Thyroid gland (tissue), 4 donors: ENCODE data around the gene ESPNL. TPM values are rescaled to one million over a fixed set of nuclear protein-coding genes. Genes with fewer than 3 reads are reported as not detected.
A peak's percentile ranks its signal among the peaks of the same experiment; 100 is the strongest.

Experiments used
- DNase-seq, 2 donors: peaks; one replicate each; pipeline ENCODE4 v3.0.0-alpha.2; 2019
- H3K27ac ChIP-seq, 3 donors: fragments of 200-600 bp; sonication (generic); 1 replicate in 2 of 3; 2 replicates in 1 of 3; pipeline ENCODE4 v1.5.1; 2016 to 2019; ENCODE audit warnings: mild to moderate bottlenecking in 1 of 3, moderate library complexity in 1 of 3
- H3K27me3 ChIP-seq: fragments of 200-600 bp; sonication (generic); one replicate; pipeline ENCODE4 v1.5.1; 2019
- H3K36me3 ChIP-seq, 2 donors: fragments of 200-600 bp; sonication (generic); one replicate each; pipeline ENCODE4 v1.5.1; 2016 to 2019
- H3K4me1 ChIP-seq, 2 donors: fragments of 200-600 bp; sonication (generic); one replicate each; pipeline ENCODE4 v1.5.1; 2017 to 2019
- H3K4me3 ChIP-seq, 3 donors: fragments of 200-600 bp; sonication (generic); replicated peaks in 1 of 3; 1 replicate in 2 of 3; 2 replicates in 1 of 3; pipeline ENCODE4 v1.5.1; 2016; ENCODE audit warnings: mild to moderate bottlenecking in 1 of 3
- H3K9me3 ChIP-seq: fragments of 200-600 bp; sonication (generic); one replicate; pipeline ENCODE4 v1.5.1; 2017
- POLR2A ChIP-seq, 2 donors: fragments of 450-650 bp; IDR thresholded peaks; one replicate each; pipeline ENCODE4 v1.6.1; 2017; ENCODE audit warnings: antibody characterized with exemption in 2 of 2, mild to moderate bottlenecking in 2 of 2, moderate library complexity in 1 of 2
- WGBS, 2 donors: methylation state at CpG; one replicate each; pipeline ENCODE4 v1.1.5; 2017; 5-methylcytosine and 5-hydroxymethylcytosine counted together
- intact Hi-C: fragments of 100-400 bp; cut with DNase I; formaldehyde crosslinking; loops from one replicate; pipeline ENCODE4 v1.15.1; 2023
- total RNA-seq, 4 donors: library from RNA; depleted of rRNA; stranded (reverse); fragments of >200 nt; gene quantifications; one replicate each; pipeline ENCODE4 v1.2.3, GENCODE V29; 2016
- TF ChIP-seq, protein P1 (sequence below), 6 experiments: fragments of 200-600 bp in 3 of 6; fragments of 450-650 bp in 3 of 6; sonication (generic) in 3 of 6; IDR thresholded peaks; one replicate each; pipeline ENCODE4 v1.5.1; 2016 to 2019; ENCODE audit warnings: antibody characterized with exemption in 6 of 6, mild to moderate bottlenecking in 2 of 6, inconsistent platforms in 1 of 6, moderate library complexity in 1 of 6

ESPNL gene
- total RNA-seq, 4 donors from 2014 or later = 0.11 to 3.8 (median 2.6) TPM

DNA sequence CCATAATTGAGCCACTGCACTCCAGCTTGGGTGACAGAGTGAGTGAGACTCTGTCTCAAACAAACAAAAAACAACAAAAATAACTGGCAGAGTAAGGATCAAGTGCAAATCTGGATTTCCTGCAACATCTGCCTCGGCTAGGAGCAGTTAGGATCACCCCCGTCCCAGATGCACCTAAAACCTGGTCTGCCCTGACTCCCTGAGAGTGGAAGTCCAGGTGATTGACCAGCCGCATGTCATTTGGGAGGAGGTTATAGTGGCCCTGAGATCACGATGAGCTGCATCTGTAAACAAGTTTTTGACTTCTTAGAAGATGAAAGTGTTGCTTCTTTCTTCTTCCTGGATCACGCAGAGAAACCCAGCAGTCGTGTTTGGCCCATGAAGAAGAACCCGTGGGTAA lies 5.0 kb upstream of the ESPNL start:
- Histone ChIP-seq H3K9me3 (no peaks in the 10 kb centered on the region), H3K36me3 (no peaks in the 10 kb centered on the region), H3K27ac (no peak overlapping the region), H3K4me3 (no peak overlapping the region), H3K4me1 (peaks cover 0 to 3% of the 10 kb centered on the region in 2 donors), H3K27me3 (no peaks in the 10 kb centered on the region)
- intact Hi-C loops = no loop called here
- no peak for TF ChIP-seq POLR2A (IDR thresholded peaks at IDR 0.05)
- TF ChIP-seq, protein P1, sequence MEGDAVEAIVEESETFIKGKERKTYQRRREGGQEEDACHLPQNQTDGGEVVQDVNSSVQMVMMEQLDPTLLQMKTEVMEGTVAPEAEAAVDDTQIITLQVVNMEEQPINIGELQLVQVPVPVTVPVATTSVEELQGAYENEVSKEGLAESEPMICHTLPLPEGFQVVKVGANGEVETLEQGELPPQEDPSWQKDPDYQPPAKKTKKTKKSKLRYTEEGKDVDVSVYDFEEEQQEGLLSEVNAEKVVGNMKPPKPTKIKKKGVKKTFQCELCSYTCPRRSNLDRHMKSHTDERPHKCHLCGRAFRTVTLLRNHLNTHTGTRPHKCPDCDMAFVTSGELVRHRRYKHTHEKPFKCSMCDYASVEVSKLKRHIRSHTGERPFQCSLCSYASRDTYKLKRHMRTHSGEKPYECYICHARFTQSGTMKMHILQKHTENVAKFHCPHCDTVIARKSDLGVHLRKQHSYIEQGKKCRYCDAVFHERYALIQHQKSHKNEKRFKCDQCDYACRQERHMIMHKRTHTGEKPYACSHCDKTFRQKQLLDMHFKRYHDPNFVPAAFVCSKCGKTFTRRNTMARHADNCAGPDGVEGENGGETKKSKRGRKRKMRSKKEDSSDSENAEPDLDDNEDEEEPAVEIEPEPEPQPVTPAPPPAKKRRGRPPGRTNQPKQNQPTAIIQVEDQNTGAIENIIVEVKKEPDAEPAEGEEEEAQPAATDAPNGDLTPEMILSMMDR (IDR thresholded peaks at IDR 0.05) = no peak
- 92 to 95% methylated on average over 7 of the region's 7 CpGs for WGBS, 2 donors
- DNase-seq = no peak

DNA sequence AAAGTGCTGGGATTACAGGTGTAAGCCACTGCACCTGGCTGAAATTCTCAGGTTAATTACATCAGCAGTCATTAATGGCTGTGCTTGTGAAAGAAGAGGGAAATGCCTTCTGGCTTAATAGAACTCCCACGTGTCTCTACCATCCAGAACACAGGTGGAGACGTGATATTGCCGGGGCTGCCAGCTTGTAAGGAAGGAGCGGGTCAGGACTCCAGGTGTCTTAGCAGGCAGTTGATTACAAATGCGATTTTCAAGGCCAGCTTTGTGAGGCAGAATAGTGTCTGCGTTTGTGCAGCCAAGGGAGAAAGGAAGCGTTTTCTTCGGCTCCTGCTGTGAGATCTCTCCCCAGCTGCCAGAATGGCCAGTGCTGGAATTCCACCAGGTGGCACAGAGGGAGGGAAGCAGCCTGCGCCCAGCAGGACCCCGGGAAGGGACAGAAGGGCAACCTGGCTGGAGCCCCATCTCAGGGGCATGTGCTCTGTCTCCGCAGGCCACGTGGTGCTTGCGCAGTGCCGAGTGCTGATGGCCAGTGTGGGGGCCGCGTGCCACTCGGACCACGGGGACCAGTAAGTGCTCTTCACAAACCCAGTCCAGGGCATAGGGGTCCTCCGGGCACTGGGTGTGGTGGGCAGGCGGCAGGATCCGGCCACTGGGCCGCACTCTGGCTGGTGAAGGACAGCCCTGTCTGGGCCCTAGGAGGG lies 3.7 kb upstream of the ESPNL start:
- Histone ChIP-seq H3K4me3 (no peak overlapping the region), H3K9me3 (no peaks in the 10 kb centered on the region), H3K27ac (no peak overlapping the region), H3K4me1 (peaks cover 0 to 3% of the 10 kb centered on the region in 2 donors), H3K36me3 (no peaks in the 10 kb centered on the region), H3K27me3 (no peaks in the 10 kb centered on the region)
- 86 to 88% methylated on average over 8 to 15 of the region's 22 CpGs for WGBS, 2 donors
- DNase-seq = no peak
- intact Hi-C loops = no loop called here
- TF ChIP-seq POLR2A (IDR thresholded peaks at IDR 0.05) = no peak

DNA sequence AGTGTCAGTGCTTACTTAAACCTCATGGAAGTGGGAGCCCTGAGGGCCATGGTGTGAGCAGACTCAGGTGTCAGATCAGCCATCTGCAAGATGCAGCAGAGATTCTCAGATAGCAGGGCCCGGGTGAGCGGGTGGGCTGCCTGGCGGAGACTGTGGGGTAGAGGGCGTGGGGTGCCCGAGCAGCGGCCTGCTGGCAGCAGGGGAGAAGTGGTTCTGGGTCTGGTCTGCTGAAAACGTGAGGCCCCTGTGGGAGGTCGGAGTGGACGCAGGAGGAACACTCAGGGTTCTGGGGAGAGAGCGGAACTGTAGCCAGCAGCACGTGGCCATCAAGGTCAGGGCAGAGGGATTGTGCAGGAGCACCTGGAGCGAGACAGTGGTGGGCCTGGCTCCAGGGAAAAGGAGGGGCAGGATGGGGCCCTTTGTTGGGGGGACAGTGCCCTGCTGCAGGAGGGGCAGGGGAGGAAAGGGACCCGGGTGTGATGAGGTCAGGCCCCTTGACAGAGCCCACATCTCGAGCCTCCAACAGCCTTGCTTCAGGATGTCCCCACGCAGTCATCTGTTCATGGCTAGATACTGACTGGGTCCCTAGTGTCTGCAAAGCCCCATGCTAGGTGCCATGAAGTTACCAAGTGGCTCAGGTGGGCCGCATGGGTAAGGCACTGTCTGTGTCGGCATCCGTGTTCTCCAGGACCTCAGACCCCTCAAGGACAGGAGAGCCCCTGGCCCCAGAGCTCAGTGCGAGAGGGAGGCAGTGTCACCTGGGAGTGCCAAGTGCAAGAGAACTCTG lies 2.7 kb upstream of the ESPNL start:
- Histone ChIP-seq H3K4me1 (peaks cover 0 to 6% of the 10 kb centered on the region in 2 donors), H3K9me3 (no peaks in the 10 kb centered on the region), H3K27ac (no peak overlapping the region), H3K27me3 (no peaks in the 10 kb centered on the region), H3K4me3 (no peak overlapping the region), H3K36me3 (no peaks in the 10 kb centered on the region)
- intact Hi-C loops = no loop called here
- DNase-seq = no peak
- 89 to 94% methylated on average over 18 to 19 of the region's 19 CpGs for WGBS, 2 donors
- TF ChIP-seq POLR2A (IDR thresholded peaks at IDR 0.05) = no peak
- TF ChIP-seq, protein P1 (IDR thresholded peaks at IDR 0.05) = no peak

DNA sequence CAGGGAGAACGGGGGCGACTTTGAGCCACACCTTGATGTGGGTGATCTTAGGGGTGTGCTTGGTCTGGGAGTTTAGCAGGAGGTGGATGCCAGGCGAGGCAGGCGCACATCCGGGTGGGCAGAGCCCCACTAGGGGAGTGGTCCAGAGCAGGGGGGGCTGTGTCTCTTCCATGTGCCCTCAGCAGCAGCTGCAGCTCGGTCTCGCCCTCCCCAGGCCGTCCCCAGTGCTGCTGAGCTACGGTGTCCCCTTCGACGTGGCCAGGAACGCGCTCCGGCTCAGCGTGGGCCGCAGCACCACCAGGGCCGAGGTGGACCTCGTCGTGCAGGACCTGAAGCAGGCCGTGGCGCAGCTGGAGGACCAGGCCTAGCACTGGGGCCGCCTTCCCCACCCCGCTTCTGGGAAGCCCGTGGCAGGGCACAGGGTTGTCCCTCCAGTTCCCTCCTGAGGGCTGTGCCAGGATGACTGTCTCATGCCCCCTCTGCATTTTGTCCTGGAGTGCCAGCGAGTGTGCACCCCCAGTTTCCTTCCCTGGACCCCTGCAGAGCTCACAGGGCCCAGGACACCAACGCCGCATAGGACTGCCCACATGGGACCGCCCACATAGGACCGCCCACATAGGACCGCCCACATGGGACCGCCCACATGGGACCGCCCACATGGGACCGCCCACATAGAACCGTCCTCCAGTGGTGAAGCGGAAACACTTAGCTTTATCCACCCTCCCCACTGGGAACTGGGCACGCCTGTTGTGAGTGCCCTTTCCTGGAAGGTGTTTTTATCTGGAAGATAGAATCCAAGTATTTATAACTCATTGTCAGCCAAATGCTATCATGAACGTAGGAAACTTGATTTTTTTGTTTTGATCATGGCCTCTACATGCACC lies 1.9 kb upstream of the ESPNL start:
- H3K36me3 ChIP-seq = no peaks in the 10 kb centered on the region
- H3K4me1 ChIP-seq = peaks cover 0 to 6% of the 10 kb centered on the region in 2 donors
- no peaks in the 10 kb centered on the region for H3K27me3 ChIP-seq
- H3K9me3 ChIP-seq = no peaks in the 10 kb centered on the region
- no peak for TF ChIP-seq POLR2A (IDR thresholded peaks at IDR 0.05)
- TF ChIP-seq, protein P1 (IDR thresholded peaks at IDR 0.05) = no peak
- intact Hi-C loops = no loop called here
- 75 to 78% methylated on average over 12 to 19 of the region's 37 CpGs for WGBS, 2 donors
- H3K4me3 ChIP-seq = no peak overlapping the region
- peak in 1 of 2 donors; percentile 28 for DNase-seq
- H3K27ac ChIP-seq = no peak overlapping the region

DNA sequence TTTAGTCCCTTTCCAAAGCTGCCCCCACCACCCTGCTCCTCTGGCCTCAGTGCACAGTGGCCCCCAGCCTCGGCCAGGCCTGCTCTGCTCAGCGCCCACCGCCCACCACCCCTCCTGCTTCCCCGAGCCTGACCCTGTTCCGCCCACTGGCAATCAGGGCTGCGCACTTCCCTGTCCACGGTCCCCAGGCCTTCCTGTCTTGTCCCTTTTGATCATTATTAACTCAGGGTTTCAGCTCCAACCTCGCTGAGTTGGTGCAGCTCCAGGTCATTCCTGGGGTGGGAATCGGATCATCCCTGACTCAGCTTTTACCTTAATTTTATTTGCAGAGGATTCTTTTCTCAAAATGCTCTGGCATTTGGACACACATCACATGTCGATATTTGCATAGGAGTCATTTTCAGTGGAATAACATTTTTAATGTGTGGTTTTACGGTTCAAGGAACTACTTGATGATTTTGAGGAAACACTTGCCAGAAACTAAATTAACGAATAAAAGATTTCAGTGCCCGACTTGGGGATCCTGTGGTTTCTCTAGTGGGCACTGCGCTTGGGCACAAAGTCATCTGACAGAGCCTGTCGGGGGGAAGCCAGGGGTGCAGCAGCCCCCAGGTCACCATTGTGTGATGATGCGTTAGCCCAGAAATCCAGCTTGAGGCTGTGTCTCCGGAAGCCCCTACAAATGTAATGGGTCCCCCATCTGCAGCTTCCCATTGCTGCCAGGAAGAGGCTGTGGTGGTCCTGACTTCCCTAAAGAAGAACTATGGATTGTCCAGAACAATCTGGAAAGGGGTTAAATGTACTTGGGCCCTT lies 1.0 kb upstream of the ESPNL start:
- no peaks in the 10 kb centered on the region for H3K27me3 ChIP-seq
- WGBS, 2 donors = 73 to 84% methylated on average over 17 of the region's 17 CpGs
- TF ChIP-seq POLR2A (IDR thresholded peaks at IDR 0.05) = no peak
- TF ChIP-seq, protein P1 (IDR thresholded peaks at IDR 0.05) = no peak
- peaks cover 0 to 6% of the 10 kb centered on the region in 2 donors for H3K4me1 ChIP-seq
- H3K9me3 ChIP-seq = no peaks in the 10 kb centered on the region
- DNase-seq = no peak
- no peak overlapping the region for H3K4me3 ChIP-seq
- H3K27ac ChIP-seq = no peak overlapping the region
- no peaks in the 10 kb centered on the region for H3K36me3 ChIP-seq
- intact Hi-C loops = no loop called here
